Smooth muscle cell (in vitro differentiated cells): ENCODE data around the gene HDAC8. TPM values are rescaled to one million over a fixed set of nuclear protein-coding genes. Genes with fewer than 3 reads are reported as not detected.

Experiments
- DNase-seq: peaks from one replicate; lab custom pipeline; 2025; ENCODE audit not compliant: unreplicated experiment; lab: John Stamatoyannopoulos, UW
- H2AFZ ChIP-seq: fragments of 200-600 bp; sonication (generic); 2 replicates; pipeline ENCODE4 v1.6.0; 2016; ENCODE audit warnings: antibody characterized with exemption, low read depth, mild to moderate bottlenecking
- H3F3A ChIP-seq: fragments of 200-600 bp; sonication (generic); 2 replicates; pipeline ENCODE4 v1.6.0; 2017; ENCODE audit warnings: antibody characterized with exemption, low read depth
- H3K27ac ChIP-seq: fragments of 200-600 bp; sonication (generic); 2 replicates; pipeline ENCODE4 v1.5.1; 2016; ENCODE audit warnings: low read depth, mild to moderate bottlenecking
- H3K27me3 ChIP-seq: fragments of 200-600 bp; sonication (generic); 2 replicates; pipeline ENCODE4 v1.6.1; 2016; ENCODE audit warnings: low read depth, mild to moderate bottlenecking
- H3K36me3 ChIP-seq: fragments of 200-600 bp; sonication (generic); 2 replicates; pipeline ENCODE4 v1.5.1; 2016; ENCODE audit warnings: low read depth
- H3K4me1 ChIP-seq: fragments of 200-600 bp; sonication (generic); 2 replicates; pipeline ENCODE4 v1.5.1; 2016; ENCODE audit warnings: low read depth
- H3K4me2 ChIP-seq: fragments of 200-600 bp; sonication (generic); 2 replicates; pipeline ENCODE4 v1.6.0; 2016; ENCODE audit warnings: mild to moderate bottlenecking
- H3K4me3 ChIP-seq: fragments of 200-600 bp; sonication (generic); 2 replicates; pipeline ENCODE4 v1.5.1; 2016; ENCODE audit warnings: mild to moderate bottlenecking
- H3K79me2 ChIP-seq: fragments of 200-600 bp; sonication (generic); 2 replicates; pipeline ENCODE4 v1.6.0; 2016; ENCODE audit warnings: low read depth, mild to moderate bottlenecking
- H3K9ac ChIP-seq: fragments of 200-600 bp; sonication (generic); 2 replicates; pipeline ENCODE4 v1.6.0; 2016; ENCODE audit warnings: low read depth
- H3K9me3 ChIP-seq: fragments of 200-600 bp; sonication (generic); replicated peaks from 2 replicates; pipeline ENCODE4 v1.5.1; 2016; ENCODE audit warnings: low read depth
- H4K20me1 ChIP-seq: fragments of 200-600 bp; sonication (generic); 2 replicates; pipeline ENCODE4 v1.6.0; 2016; ENCODE audit warnings: low read depth
- WGBS: methylation state at CpG from one replicate; pipeline ENCODE4 v1.1.7; 2016; ENCODE audit warnings: low lambda C conversion rate; 5-methylcytosine and 5-hydroxymethylcytosine counted together
- polyA plus RNA-seq: library from polyadenylated mRNA; unstranded; fragments of >200 nt; fragmentation: Nextera tagmentation; extraction: Ambion mirVana; gene quantifications from 2 replicates; pipeline ENCODE4 v1.2.1, GENCODE V29; 2016
- total RNA-seq: library from RNA; depleted of rRNA; stranded (reverse); fragments of >200 nt; gene quantifications from 2 replicates; pipeline ENCODE4 v1.2.3, GENCODE V29; 2014
- TF ChIP-seq, protein P1 (sequence below): fragments of 200-600 bp; sonication (generic); IDR thresholded peaks from 2 replicates; pipeline ENCODE4 v1.5.1; 2017; ENCODE audit warnings: borderline replicate concordance, mild to moderate bottlenecking, antibody characterized with exemption; ENCODE audit not compliant: insufficient read depth, poor library complexity, severe bottlenecking

The HDAC8 gene
- total and polyA plus RNA-seq, 2 experiments from 2014 or later, result 23.1 to 40.7 TPM

DNA sequence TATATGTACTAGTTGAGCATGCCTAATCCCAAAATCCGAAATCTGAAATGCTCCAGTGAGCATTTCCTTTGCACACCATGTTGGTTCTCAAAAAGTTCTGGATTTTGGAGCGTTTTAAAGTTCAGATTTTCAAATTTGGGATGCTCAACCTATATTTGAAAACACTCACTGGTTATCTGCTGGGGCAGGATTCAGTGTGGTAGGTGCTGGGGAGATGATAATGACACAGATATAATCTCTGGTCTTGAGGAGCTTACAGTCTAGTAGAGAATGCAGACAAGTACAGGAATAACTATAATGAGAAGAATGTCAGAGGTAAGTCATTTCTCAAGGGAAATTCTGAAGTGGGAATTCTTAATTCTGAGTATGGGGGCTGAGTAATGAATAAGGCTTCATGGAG is 207.5 kb downstream of the HDAC8 start:
- Histone ChIP-seq H4K20me1 (no peaks in the 10 kb centered on the region), H2AFZ (no peak overlapping the region), H3K79me2 (no peaks in the 10 kb centered on the region), H3F3A (no peaks in the 10 kb centered on the region), H3K9ac (no peak overlapping the region), H3K4me3 (no peak overlapping the region), H3K4me2 (no peak overlapping the region), H3K9me3 (no peaks in the 10 kb centered on the region), H3K36me3 (no peaks in the 10 kb centered on the region), H3K27me3 (no peaks in the 10 kb centered on the region), H3K4me1 (no peaks in the 10 kb centered on the region), H3K27ac (no peak overlapping the region)
- WGBS, result 67% methylated on average over 2 of the region's 2 CpGs
- TF ChIP-seq, protein P1, sequence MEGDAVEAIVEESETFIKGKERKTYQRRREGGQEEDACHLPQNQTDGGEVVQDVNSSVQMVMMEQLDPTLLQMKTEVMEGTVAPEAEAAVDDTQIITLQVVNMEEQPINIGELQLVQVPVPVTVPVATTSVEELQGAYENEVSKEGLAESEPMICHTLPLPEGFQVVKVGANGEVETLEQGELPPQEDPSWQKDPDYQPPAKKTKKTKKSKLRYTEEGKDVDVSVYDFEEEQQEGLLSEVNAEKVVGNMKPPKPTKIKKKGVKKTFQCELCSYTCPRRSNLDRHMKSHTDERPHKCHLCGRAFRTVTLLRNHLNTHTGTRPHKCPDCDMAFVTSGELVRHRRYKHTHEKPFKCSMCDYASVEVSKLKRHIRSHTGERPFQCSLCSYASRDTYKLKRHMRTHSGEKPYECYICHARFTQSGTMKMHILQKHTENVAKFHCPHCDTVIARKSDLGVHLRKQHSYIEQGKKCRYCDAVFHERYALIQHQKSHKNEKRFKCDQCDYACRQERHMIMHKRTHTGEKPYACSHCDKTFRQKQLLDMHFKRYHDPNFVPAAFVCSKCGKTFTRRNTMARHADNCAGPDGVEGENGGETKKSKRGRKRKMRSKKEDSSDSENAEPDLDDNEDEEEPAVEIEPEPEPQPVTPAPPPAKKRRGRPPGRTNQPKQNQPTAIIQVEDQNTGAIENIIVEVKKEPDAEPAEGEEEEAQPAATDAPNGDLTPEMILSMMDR, result no peak
- DNase-seq, result no peak

DNA sequence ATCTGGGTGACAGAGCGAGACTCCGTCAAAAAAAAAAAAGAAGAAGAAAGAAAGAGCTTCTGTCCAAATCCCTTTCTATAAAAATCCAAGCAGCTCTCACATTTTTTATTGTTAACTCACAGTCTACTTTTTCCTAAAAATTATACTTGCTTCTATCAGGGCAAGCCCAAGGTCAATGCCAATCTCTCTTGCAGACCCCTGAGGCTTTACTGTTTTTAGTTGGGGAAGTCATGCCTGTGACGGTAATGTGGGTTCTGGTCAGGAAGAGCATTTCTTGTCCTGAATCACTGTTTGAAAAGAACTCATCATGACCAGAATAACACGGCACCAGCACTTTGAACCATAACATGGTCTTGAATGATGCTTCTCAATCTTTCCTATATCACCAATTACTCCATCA is 212.3 kb downstream of the HDAC8 start:
- Histone ChIP-seq H3K27me3 (no peaks in the 10 kb centered on the region), H3K27ac (no peak overlapping the region), H4K20me1 (no peaks in the 10 kb centered on the region), H3F3A (no peaks in the 10 kb centered on the region), H3K9me3 (no peaks in the 10 kb centered on the region), H3K36me3 (no peaks in the 10 kb centered on the region), H3K79me2 (no peaks in the 10 kb centered on the region), H3K4me1 (no peaks in the 10 kb centered on the region), H3K9ac (no peak overlapping the region), H3K4me3 (no peak overlapping the region), H3K4me2 (no peak overlapping the region), H2AFZ (no peak overlapping the region)
- DNase-seq, result no peak
- 62% methylated on average over 4 of the region's 4 CpGs for WGBS
- TF ChIP-seq, protein P1, result no peak

DNA sequence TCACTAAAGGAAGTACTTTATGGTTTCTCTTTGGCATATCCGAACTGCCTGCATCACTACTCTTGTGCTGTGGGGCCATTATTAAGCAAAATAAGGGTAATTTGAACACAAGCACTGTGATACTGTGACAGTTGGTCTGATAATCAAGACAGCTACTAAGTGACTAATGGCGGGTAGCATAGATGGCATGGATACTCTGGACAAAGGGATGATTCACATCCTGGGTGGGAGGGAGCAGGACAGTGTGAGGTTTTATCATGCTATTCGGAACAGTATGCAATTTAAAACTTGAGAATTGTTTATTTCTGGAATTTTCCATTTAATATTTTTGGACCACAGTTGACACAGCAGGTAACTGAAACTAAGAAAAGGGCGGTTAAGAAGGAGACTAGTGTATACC is 214.3 kb downstream of the HDAC8 start:
- no peaks in the 10 kb centered on the region for H3F3A ChIP-seq
- no peaks in the 10 kb centered on the region for H4K20me1 ChIP-seq
- TF ChIP-seq, protein P1, result no peak
- H3K4me3 ChIP-seq, result no peak overlapping the region
- no peak overlapping the region for H3K27ac ChIP-seq
- H3K9me3 ChIP-seq, result no peaks in the 10 kb centered on the region
- no peak overlapping the region for H3K9ac ChIP-seq
- DNase-seq, result no peak
- no peaks in the 10 kb centered on the region for H3K79me2 ChIP-seq
- no peak overlapping the region for H2AFZ ChIP-seq
- H3K4me2 ChIP-seq, result no peak overlapping the region
- no peaks in the 10 kb centered on the region for H3K36me3 ChIP-seq
- H3K4me1 ChIP-seq, result no peaks in the 10 kb centered on the region
- WGBS, result 75% methylated on average over 4 of the region's 4 CpGs
- no peaks in the 10 kb centered on the region for H3K27me3 ChIP-seq

DNA sequence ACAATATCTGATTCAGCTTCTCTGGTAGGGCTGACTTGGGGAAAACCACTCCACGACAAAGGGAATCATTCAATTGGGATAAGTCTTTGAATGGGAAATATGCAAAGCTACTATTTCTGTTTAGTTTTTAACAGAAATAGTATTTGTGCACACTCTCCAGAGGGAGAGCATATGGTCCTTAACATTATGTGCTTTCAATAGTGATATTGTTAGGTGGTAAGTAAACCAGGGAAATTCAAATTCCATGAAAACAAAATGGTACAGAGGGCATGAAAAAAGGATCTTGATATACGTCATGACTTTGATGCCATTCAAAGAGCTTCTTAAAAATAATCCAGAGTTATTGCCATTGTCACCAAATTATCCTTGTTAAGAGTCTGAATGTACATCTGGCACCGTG is 219.9 kb downstream of the HDAC8 start:
- Histone ChIP-seq H3K4me2 (no peak overlapping the region), H3K27me3 (no peaks in the 10 kb centered on the region), H3K4me1 (no peaks in the 10 kb centered on the region), H4K20me1 (no peaks in the 10 kb centered on the region), H3K36me3 (no peaks in the 10 kb centered on the region), H3K9ac (no peak overlapping the region), H3K4me3 (no peak overlapping the region), H3K9me3 (no peaks in the 10 kb centered on the region), H2AFZ (no peak overlapping the region), H3K79me2 (no peaks in the 10 kb centered on the region), H3K27ac (no peak overlapping the region), H3F3A (no peaks in the 10 kb centered on the region)
- 69% methylated on average over 3 of the region's 3 CpGs for WGBS
- no peak for DNase-seq
- TF ChIP-seq, protein P1, result no peak
